DOHH2 (cell line): ENCODE measurements around the gene LKAAEAR1.

ENCODE experiments used
- CTCF ChIP-seq: fragments of 200-600 bp; sonication (generic); IDR thresholded peaks from one replicate; pipeline ENCODE4 v1.5.1; 2014; ENCODE audit warnings: antibody characterized with exemption, mild to moderate bottlenecking, low read depth, low read length; ENCODE audit not compliant: poor library complexity, severe bottlenecking
- EZH2phosphoT487 ChIP-seq: fragments of 200-600 bp; sonication (generic); IDR thresholded peaks from 2 replicates; pipeline ENCODE4 v1.6.1; 2017; ENCODE audit warnings: borderline replicate concordance, mild to moderate bottlenecking, antibody characterized with exemption, low read length, moderate library complexity, mixed read lengths

- TF ChIP-seq CTCF (no peak), EZH2phosphoT487 (no peak)
These were observed 18.2 kb downstream of the LKAAEAR1 start for GRCh38 chr20:64065974-64066343.
